Colonic mucosa (tissue), 4 donors: ENCODE measurements around the gene TOMM40L. TPM values are rescaled to one million over a fixed set of nuclear protein-coding genes. Genes with fewer than 3 reads are reported as not detected.

ENCODE experiments used
- DNase-seq: peaks from one replicate; pipeline ENCODE4 v3.0.0-alpha.2; 2020
- H3K27ac ChIP-seq: fragments of 200-600 bp; one replicate; pipeline ENCODE4 v1.8.0; 2021
- H3K27me3 ChIP-seq: fragments of 200-600 bp; one replicate; pipeline ENCODE4 v1.8.0; 2021
- H3K36me3 ChIP-seq: fragments of 200-600 bp; one replicate; pipeline ENCODE4 v1.8.0; 2021
- H3K4me1 ChIP-seq: fragments of 200-600 bp; one replicate; pipeline ENCODE4 v1.8.0; 2021; ENCODE audit warnings: mild to moderate bottlenecking
- H3K4me3 ChIP-seq: fragments of 200-600 bp; one replicate; pipeline ENCODE4 v1.8.0; 2021
- H3K9ac ChIP-seq, 2 donors: one replicate each; pipeline ENCODE4 v1.7.0; 2013; ENCODE audit warnings: control low read depth in 2 of 2, low read depth in 2 of 2, low read length in 2 of 2
- H3K9me3 ChIP-seq: fragments of 200-600 bp; one replicate; pipeline ENCODE4 v1.8.0; 2021
- intact Hi-C: fragments of 100-400 bp; cut with DNase I; formaldehyde crosslinking; loops from one replicate; pipeline ENCODE4 v1.14.1; 2022
- total RNA-seq, 2 donors: library from RNA; stranded (reverse); fragmentation: NEBNext Ultra II Directional in 1 of 2; extraction: Animal tissue kit (Norgen Biotek cat#: 25700) in 1 of 2; gene quantifications; one replicate each; pipeline ENCODE4 v1.2.1, GENCODE V29; 2021
- TF ChIP-seq, protein P1 (sequence below): fragments of 200-600 bp; IDR thresholded peaks from one replicate; pipeline ENCODE4 v1.8.0; 2022; ENCODE audit warnings: antibody characterized with exemption, mild to moderate bottlenecking
- donor health status: healthy.
- donor health status: DM: no; HTN: no; CAD: no.
- donor health status: DM: no; HTN: no; CAD: no.

The TOMM40L gene
- total RNA-seq, 2 donors from 2014 or later = 16.6 to 23.1 TPM

GRCh38 chr1:161218301-161219077 is 7.4 kb upstream of the TOMM40L start:
- Histone ChIP-seq H3K4me1 (no peaks in the 10 kb centered on the region), H3K36me3 (peaks cover 6% of the 10 kb centered on the region), H3K9ac (no peak overlapping the region), H3K27ac (no peak overlapping the region), H3K4me3 (no peak overlapping the region), H3K27me3 (no peaks in the 10 kb centered on the region), H3K9me3 (no peaks in the 10 kb centered on the region)
- intact Hi-C loops = no loop called here
- TF ChIP-seq, protein P1, sequence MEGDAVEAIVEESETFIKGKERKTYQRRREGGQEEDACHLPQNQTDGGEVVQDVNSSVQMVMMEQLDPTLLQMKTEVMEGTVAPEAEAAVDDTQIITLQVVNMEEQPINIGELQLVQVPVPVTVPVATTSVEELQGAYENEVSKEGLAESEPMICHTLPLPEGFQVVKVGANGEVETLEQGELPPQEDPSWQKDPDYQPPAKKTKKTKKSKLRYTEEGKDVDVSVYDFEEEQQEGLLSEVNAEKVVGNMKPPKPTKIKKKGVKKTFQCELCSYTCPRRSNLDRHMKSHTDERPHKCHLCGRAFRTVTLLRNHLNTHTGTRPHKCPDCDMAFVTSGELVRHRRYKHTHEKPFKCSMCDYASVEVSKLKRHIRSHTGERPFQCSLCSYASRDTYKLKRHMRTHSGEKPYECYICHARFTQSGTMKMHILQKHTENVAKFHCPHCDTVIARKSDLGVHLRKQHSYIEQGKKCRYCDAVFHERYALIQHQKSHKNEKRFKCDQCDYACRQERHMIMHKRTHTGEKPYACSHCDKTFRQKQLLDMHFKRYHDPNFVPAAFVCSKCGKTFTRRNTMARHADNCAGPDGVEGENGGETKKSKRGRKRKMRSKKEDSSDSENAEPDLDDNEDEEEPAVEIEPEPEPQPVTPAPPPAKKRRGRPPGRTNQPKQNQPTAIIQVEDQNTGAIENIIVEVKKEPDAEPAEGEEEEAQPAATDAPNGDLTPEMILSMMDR = no peak
- DNase-seq = no peak

DNA sequence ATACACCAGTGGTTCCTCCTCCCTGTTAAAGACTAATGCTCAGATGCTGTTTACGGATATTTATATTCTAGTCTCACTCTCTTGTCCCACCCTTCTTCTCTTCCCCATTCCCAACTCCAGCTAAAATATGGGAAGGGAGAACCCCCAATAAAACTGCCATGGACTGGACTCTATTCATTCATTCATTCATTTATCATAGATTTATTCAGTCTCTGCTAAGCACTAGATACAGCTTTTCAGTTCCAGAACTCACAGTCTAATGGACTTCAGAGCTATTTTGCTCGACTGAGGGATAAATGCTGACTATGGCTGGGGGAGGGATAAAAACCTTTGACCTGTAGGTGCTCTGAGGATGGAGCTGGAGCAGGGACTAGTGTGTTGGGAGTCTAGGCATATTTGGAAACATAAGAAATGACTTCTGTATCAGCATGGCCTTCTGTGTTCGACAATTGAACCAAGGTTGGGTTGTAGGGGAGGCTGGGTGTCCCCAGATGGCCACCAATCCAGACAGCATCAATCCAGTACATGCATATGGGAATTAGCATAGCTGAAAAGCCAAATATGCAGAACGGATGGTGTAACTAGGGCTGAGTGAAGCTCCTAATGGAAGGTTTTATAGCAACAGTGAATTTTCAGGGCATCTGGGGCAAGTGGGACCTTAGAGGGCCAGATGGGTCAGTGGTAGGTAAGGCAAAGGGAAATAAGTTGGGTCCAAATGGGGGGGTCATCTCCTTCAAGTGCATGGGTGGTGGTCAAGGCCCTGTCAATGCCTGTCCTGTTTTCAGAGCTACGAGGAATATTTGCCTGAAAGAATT is 6.6 kb upstream of the TOMM40L start:
- TF ChIP-seq, protein P1 = no peak
- H3K27ac ChIP-seq = no peak overlapping the region
- H3K36me3 ChIP-seq = no peaks in the 10 kb centered on the region
- no peak for DNase-seq
- no peak overlapping the region for H3K4me3 ChIP-seq
- no peak overlapping the region for H3K9ac ChIP-seq
- no peaks in the 10 kb centered on the region for H3K27me3 ChIP-seq
- no peaks in the 10 kb centered on the region for H3K4me1 ChIP-seq
- intact Hi-C loops = no loop called here
- H3K9me3 ChIP-seq = no peaks in the 10 kb centered on the region

DNA sequence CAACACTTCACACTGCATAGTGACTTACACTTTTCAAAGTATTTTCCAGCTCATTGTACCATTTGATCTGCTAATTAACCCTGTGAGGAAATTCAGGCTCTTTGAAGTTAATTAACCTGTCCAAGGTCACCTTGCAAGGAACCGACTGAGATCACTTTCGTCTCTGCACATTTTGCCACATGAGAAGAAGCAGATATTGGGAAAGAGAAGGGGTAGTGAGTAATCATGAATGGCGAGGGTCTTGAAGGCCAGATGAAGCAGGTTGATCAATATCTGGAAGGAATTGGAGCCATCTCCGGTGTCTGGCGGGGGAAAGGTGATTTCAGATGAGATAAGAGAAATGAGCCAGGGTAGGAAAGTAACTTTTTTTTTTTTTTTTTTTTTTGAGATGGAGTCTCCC is 5.9 kb upstream of the TOMM40L start:
- H3K36me3 ChIP-seq = no peaks in the 10 kb centered on the region
- H3K4me3 ChIP-seq = no peak overlapping the region
- H3K4me1 ChIP-seq = no peaks in the 10 kb centered on the region
- no peak overlapping the region for H3K9ac ChIP-seq
- no peaks in the 10 kb centered on the region for H3K27me3 ChIP-seq
- no peak for DNase-seq
- H3K27ac ChIP-seq = no peak overlapping the region
- no peaks in the 10 kb centered on the region for H3K9me3 ChIP-seq
- intact Hi-C loops = no loop called here
- TF ChIP-seq, protein P1 = no peak

GRCh38 chr1:161222175-161223019 is 3.5 kb upstream of the TOMM40L start:
- intact Hi-C loops = no loop called here
- DNase-seq = no peak
- Histone ChIP-seq H3K27ac (no peak overlapping the region), H3K9ac (no peak overlapping the region), H3K27me3 (no peaks in the 10 kb centered on the region), H3K9me3 (no peaks in the 10 kb centered on the region), H3K4me3 (no peak overlapping the region), H3K36me3 (no peaks in the 10 kb centered on the region), H3K4me1 (peaks cover 15% of the 10 kb centered on the region)
- TF ChIP-seq, protein P1 = no peak
